Transverse colon (tissue), 4 donors: ENCODE data around the gene PKP4. TPM values are rescaled to one million over a fixed set of nuclear protein-coding genes. Genes with fewer than 3 reads are reported as not detected.

Experiments used
- DNase-seq: peaks from one replicate; pipeline ENCODE4 v3.0.0-alpha.2; 2019
- H3K27ac ChIP-seq, 4 donors: fragments of 200-600 bp; sonication (generic); 2 replicates each; pipeline ENCODE4 v1.5.1; 2016 to 2018; ENCODE audit warnings: inconsistent platforms in 4 of 4
- H3K27me3 ChIP-seq: fragments of 200-600 bp; sonication (generic); 2 replicates; pipeline ENCODE4 v1.5.1; 2017; ENCODE audit warnings: inconsistent platforms
- H3K36me3 ChIP-seq, 4 donors: fragments of 200-600 bp; sonication (generic); 2 replicates each; pipeline ENCODE4 v1.5.1; 2017 to 2019; ENCODE audit warnings: inconsistent platforms in 4 of 4
- H3K4me1 ChIP-seq, 4 donors: fragments of 200-600 bp; sonication (generic); 2 replicates each; pipeline ENCODE4 v1.5.1; 2017 to 2020; ENCODE audit warnings: inconsistent platforms in 4 of 4
- H3K4me3 ChIP-seq, 4 donors: fragments of 200-600 bp; sonication (generic); 1 replicate in 1 of 4; 2 replicates in 3 of 4; pipeline versions ENCODE4 v1.5.1 to v1.6.1; 2017 to 2019; ENCODE audit warnings: inconsistent platforms in 4 of 4
- H3K9me3 ChIP-seq, 2 donors: fragments of 200-600 bp; sonication (generic); 2 replicates each; pipeline ENCODE4 v1.5.1; 2017 to 2019; ENCODE audit warnings: inconsistent platforms in 2 of 2
- CTCF ChIP-seq, 5 experiments: fragments of 200-600 bp in 3 of 5; fragments of 450-650 bp in 2 of 5; sonication (generic) in 3 of 5; IDR thresholded peaks; 1 replicate in 2 of 5; 2 replicates in 3 of 5; pipeline ENCODE4 v1.5.1; 2016 to 2017; ENCODE audit warnings: antibody characterized with exemption in 5 of 5, inconsistent platforms in 3 of 5, mild to moderate bottlenecking in 2 of 5, moderate library complexity in 1 of 5
- EP300 ChIP-seq: sonication (generic); formaldehyde crosslinking; IDR thresholded peaks from one replicate; pipeline ENCODE4 v1.6.1; 2017; ENCODE audit warnings: antibody characterized with exemption, low read depth
- POLR2A ChIP-seq: fragments of 450-650 bp; IDR thresholded peaks from one replicate; pipeline ENCODE4 v1.6.1; 2016; ENCODE audit warnings: antibody characterized with exemption, mild to moderate bottlenecking, moderate library complexity
- POLR2AphosphoS5 ChIP-seq, 3 donors: sonication (generic); formaldehyde crosslinking; IDR thresholded peaks; one replicate each; pipeline ENCODE4 v1.6.1; 2016; ENCODE audit warnings: antibody characterized with exemption in 3 of 3
- WGBS, 2 donors: methylation state at CpG; one replicate each; pipeline ENCODE4 v1.1.5; 2018; ENCODE audit warnings: low coverage in 1 of 2; 5-methylcytosine and 5-hydroxymethylcytosine counted together
- in situ Hi-C, 4 donors: fragments of 200-750 bp; cut with MboI; loops; one replicate each; pipeline versions ENCODE4 v1.15.0 to v1.15.1; 2017; ENCODE audit warnings: low sequenced_read_pairs in 3 of 4, low pct_ligation_motif_present in 1 of 4, low pct_unique_long_range_greater_than_20kb in 1 of 4
- intact Hi-C: fragments of 100-400 bp; cut with DNase I; formaldehyde crosslinking; loops from one replicate; pipeline ENCODE4 v1.15.1; 2023; ENCODE audit warnings: low total_unique reads
- total RNA-seq, 4 donors: library from RNA; depleted of rRNA; stranded (reverse); fragments of >200 nt; gene quantifications; one replicate each; pipeline ENCODE4 v1.1.0, GENCODE V29; 2016

The PKP4 gene
- total RNA-seq, 4 donors from 2014 or later, result 28.1 to 70.3 (median 58.3) TPM

GRCh38 chr2:158477202-158477601 lies 20.4 kb downstream of the PKP4 start:
- no peaks in the 10 kb centered on the region for H3K27me3 ChIP-seq
- intact Hi-C loops, result no loop called here
- TF ChIP-seq EP300, result no peak
- TF ChIP-seq POLR2AphosphoS5 (IDR thresholded peaks at IDR 0.05), result no peak
- TF ChIP-seq POLR2A, result no peak
- no peak for TF ChIP-seq CTCF (IDR thresholded peaks at IDR 0.05)
- no peaks in the 10 kb centered on the region for H3K9me3 ChIP-seq
- H3K27ac ChIP-seq, result no peak overlapping the region
- no peak overlapping the region for H3K4me3 ChIP-seq
- no peaks in the 10 kb centered on the region for H3K36me3 ChIP-seq
- 62 to 70% methylated on average over 2 to 3 of the region's 3 CpGs for WGBS, 2 donors
- in situ Hi-C loops, result no loop called here
- H3K4me1 ChIP-seq, result peaks cover 0 to 10% (median 0%) of the 10 kb centered on the region in 4 donors
- DNase-seq, result no peak

GRCh38 chr2:158478237-158478636 lies 21.5 kb downstream of the PKP4 start:
- TF ChIP-seq EP300, result no peak
- TF ChIP-seq POLR2A, result no peak
- TF ChIP-seq CTCF (IDR thresholded peaks at IDR 0.05), result no peak
- TF ChIP-seq POLR2AphosphoS5 (IDR thresholded peaks at IDR 0.05), result no peak
- in situ Hi-C loops, result no loop called here
- intact Hi-C loops, result no loop called here
- no peak for DNase-seq
- WGBS, 2 donors, result 66 to 77% methylated on average over 6 of the region's 6 CpGs
- no peaks in the 10 kb centered on the region for H3K9me3 ChIP-seq
- no peak overlapping the region for H3K27ac ChIP-seq
- peaks cover 0 to 10% (median 0%) of the 10 kb centered on the region in 4 donors for H3K4me1 ChIP-seq
- H3K36me3 ChIP-seq, result no peaks in the 10 kb centered on the region
- H3K27me3 ChIP-seq, result no peaks in the 10 kb centered on the region
- H3K4me3 ChIP-seq, result no peak overlapping the region

GRCh38 chr2:158478816-158479215 lies 22.1 kb downstream of the PKP4 start:
- in situ Hi-C loops, result no loop called here
- WGBS, 2 donors, result 66 to 80% methylated on average over 1 of the region's 1 CpG
- no peak for DNase-seq

GRCh38 chr2:158481116-158481515 lies 24.4 kb downstream of the PKP4 start:
- Histone ChIP-seq H3K9me3 (no peaks in the 10 kb centered on the region), H3K4me1 (peaks cover 0 to 10% (median 0%) of the 10 kb centered on the region in 4 donors), H3K27ac (no peak overlapping the region), H3K36me3 (no peaks in the 10 kb centered on the region), H3K4me3 (no peak overlapping the region), H3K27me3 (no peaks in the 10 kb centered on the region)
- intact Hi-C loops (no loop called here), in situ Hi-C loops (no loop called here)
- no peak for DNase-seq
- 91 to 100% methylated on average over 1 of the region's 1 CpG for WGBS, 2 donors
- no peak for TF ChIP-seq CTCF (IDR thresholded peaks at IDR 0.05)
- TF ChIP-seq POLR2AphosphoS5 (IDR thresholded peaks at IDR 0.05), result no peak
- TF ChIP-seq EP300, result no peak
- no peak for TF ChIP-seq POLR2A

More at GRCh38 chr2:158478816-158479215, 22.1 kb downstream of the PKP4 start:
- Histone ChIP-seq H3K27me3 (no peaks in the 10 kb centered on the region), H3K4me3 (no peak overlapping the region), H3K36me3 (no peaks in the 10 kb centered on the region), H3K4me1 (peaks cover 0 to 10% (median 0%) of the 10 kb centered on the region in 4 donors), H3K9me3 (no peaks in the 10 kb centered on the region), H3K27ac (no peak overlapping the region)
- intact Hi-C loops, result no loop called here
- TF ChIP-seq POLR2AphosphoS5 (IDR thresholded peaks at IDR 0.05) (no peak), EP300 (no peak), POLR2A (no peak), CTCF (IDR thresholded peaks at IDR 0.05) (no peak)
